Neural progenitor cell (in vitro differentiated cells): ENCODE measurements around the gene BCOR. TPM values are rescaled to one million over a fixed set of nuclear protein-coding genes. Genes with fewer than 3 reads are reported as not detected.

Experiments used
- DNase-seq: peaks from one replicate; pipeline ENCODE4 v3.0.0-alpha.2; 2016; ENCODE audit warnings: low spot score
- H2AFZ ChIP-seq: fragments of 200-600 bp; sonication (generic); replicated peaks from 2 replicates; pipeline ENCODE4 v1.6.1; 2016; ENCODE audit warnings: antibody characterized with exemption
- H3F3A ChIP-seq: fragments of 200-600 bp; sonication (generic); 2 replicates; pipeline ENCODE4 v1.6.1; 2016; ENCODE audit warnings: antibody characterized with exemption, low read depth
- H3K27ac ChIP-seq: fragments of 200-600 bp; sonication (generic); 2 replicates; pipeline ENCODE4 v1.5.1; 2016; ENCODE audit warnings: mild to moderate bottlenecking
- H3K27me3 ChIP-seq: fragments of 200-600 bp; sonication (generic); 2 replicates; pipeline ENCODE4 v1.6.1; 2016; ENCODE audit warnings: mild to moderate bottlenecking, moderate library complexity
- H3K36me3 ChIP-seq: fragments of 200-600 bp; sonication (generic); 2 replicates; pipeline ENCODE4 v1.5.1; 2016
- H3K4me1 ChIP-seq: fragments of 200-600 bp; sonication (generic); 2 replicates; pipeline ENCODE4 v1.6.1; 2016; ENCODE audit warnings: mixed run types
- H3K4me2 ChIP-seq: fragments of 200-600 bp; sonication (generic); 2 replicates; pipeline ENCODE4 v1.6.1; 2016
- H3K4me3 ChIP-seq: fragments of 200-600 bp; sonication (generic); 2 replicates; pipeline ENCODE4 v1.5.1; 2016
- H3K79me2 ChIP-seq: fragments of 200-600 bp; sonication (generic); 2 replicates; pipeline ENCODE4 v1.6.1; 2016; ENCODE audit warnings: low read depth
- H3K9ac ChIP-seq: fragments of 200-600 bp; sonication (generic); 2 replicates; pipeline ENCODE4 v1.6.1; 2016
- H3K9me3 ChIP-seq: fragments of 200-600 bp; sonication (generic); 2 replicates; pipeline ENCODE4 v1.5.1; 2016; ENCODE audit warnings: low read depth
- H4K20me1 ChIP-seq: fragments of 200-600 bp; sonication (generic); 2 replicates; pipeline ENCODE4 v1.6.1; 2016; ENCODE audit warnings: low read depth
- H3K27ac Mint-ChIP-seq: 3 replicates; pipeline ENCODE4 v1.8.0; 2021; ENCODE audit warnings: mixed read lengths
- H3K27me3 Mint-ChIP-seq: 2 replicates; pipeline ENCODE4 v1.8.0; 2022; ENCODE audit warnings: low read depth, mild to moderate bottlenecking, inconsistent platforms, moderate library complexity, mixed read lengths; ENCODE audit not compliant: insufficient read depth
- H3K36me3 Mint-ChIP-seq: 3 replicates; pipeline ENCODE4 v1.8.0; 2021; ENCODE audit warnings: mixed read lengths
- H3K4me1 Mint-ChIP-seq: 3 replicates; pipeline ENCODE4 v1.8.0; 2021; ENCODE audit warnings: mixed read lengths
- H3K4me3 Mint-ChIP-seq: 3 replicates; pipeline ENCODE4 v1.8.0; 2021; ENCODE audit warnings: mild to moderate bottlenecking, moderate library complexity, mixed read lengths
- H3K9me3 Mint-ChIP-seq: 3 replicates; pipeline ENCODE4 v1.8.0; 2020; ENCODE audit warnings: mixed read lengths
- CTCF ChIP-seq: fragments of 200-600 bp; sonication (generic); IDR thresholded peaks from 2 replicates; pipeline ENCODE4 v1.5.1; 2017; ENCODE audit warnings: antibody characterized with exemption, mild to moderate bottlenecking
- EZH2 ChIP-seq: fragments of 200-600 bp; sonication (generic); IDR thresholded peaks from 2 replicates; pipeline ENCODE4 v1.6.1; 2017; ENCODE audit warnings: antibody characterized with exemption, mild to moderate bottlenecking, moderate library complexity
- EZH2phosphoT487 ChIP-seq: fragments of 200-600 bp; sonication (generic); IDR thresholded peaks from 2 replicates; pipeline ENCODE4 v1.6.1; 2017; ENCODE audit warnings: antibody characterized with exemption
- total RNA-seq: library from RNA; depleted of rRNA; stranded (reverse); fragments of >200 nt; gene quantifications from 2 replicates; pipeline ENCODE4 v1.2.3, GENCODE V29; 2015; ENCODE audit warnings: low replicate concordance

BCOR gene
- total RNA-seq, 1 donor from 2014 or later, result 32.4 TPM

DNA sequence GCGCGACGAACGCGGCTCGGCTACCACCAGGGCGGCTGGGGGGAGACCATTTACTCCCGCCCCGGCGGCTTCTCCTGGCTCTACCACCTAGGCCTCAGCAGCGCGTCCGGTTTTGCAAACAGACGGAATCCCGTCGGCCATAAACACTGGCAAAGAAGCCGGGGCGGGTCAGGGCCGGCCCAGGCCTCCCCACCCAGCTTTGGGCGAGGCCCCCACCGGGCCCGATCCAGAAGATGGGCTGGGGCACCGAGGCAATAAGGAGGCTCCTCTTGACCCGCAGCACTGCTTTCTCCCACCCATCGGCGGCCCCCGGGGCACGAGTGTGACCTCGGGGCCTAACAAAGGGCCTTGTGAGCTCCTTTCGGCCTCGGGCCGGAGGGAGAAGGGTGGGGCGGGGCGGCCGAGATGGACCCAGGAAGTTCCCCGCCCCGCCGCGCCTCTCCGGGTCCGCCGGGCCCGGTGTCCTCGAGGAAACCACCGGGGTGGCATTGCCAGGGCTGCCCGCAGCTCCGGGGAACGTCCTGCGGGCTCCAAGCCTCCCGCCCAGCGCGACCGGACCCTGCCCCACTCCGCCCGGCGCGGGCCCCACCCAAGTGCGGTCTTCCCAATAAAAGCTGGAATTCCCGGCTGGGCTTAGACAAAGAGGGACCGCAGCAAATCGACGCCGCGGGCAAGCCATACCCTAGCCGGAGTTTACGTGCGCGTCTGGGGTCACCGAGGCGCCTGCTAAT lies 5.9 kb downstream of the BCOR start:
- Histone ChIP-seq H3K79me2 (peaks cover 100% of the 10 kb centered on the region), H3K27ac (no peak overlapping the region), H3K36me3 (no peaks in the 10 kb centered on the region), H3K27me3 (peaks cover 88% of the 10 kb centered on the region), H3K4me2 (peak overlapping the region; percentile 92), H3K9ac (no peak overlapping the region), H3K4me1 (peaks cover 64% of the 10 kb centered on the region), H3K4me3 (peak overlapping the region; percentile 36), H3F3A (peaks cover 69% of the 10 kb centered on the region), H2AFZ (no peak overlapping the region), H4K20me1 (peaks cover 99% of the 10 kb centered on the region), H3K9me3 (no peaks in the 10 kb centered on the region)
- Mint-ChIP-seq H3K9me3 (peaks cover 14% of the 10 kb centered on the region), H3K27ac (no peak overlapping the region), H3K4me1 (peaks cover 59% of the 10 kb centered on the region), H3K27me3 (peaks cover 11% of the 10 kb centered on the region), H3K36me3 (no peaks in the 10 kb centered on the region), H3K4me3 (peak overlapping the region; percentile 77)
- no peak for TF ChIP-seq CTCF
- no peak for TF ChIP-seq EZH2
- TF ChIP-seq EZH2phosphoT487, result peak; percentile 52
- DNase-seq, result peak; percentile 77

- Mint-ChIP-seq H3K36me3 (no peaks in the 10 kb centered on the region), H3K27me3 (peaks cover 11% of the 10 kb centered on the region), H3K27ac (no peak overlapping the region), H3K9me3 (peaks cover 14% of the 10 kb centered on the region), H3K4me3 (peak overlapping the region; percentile 77), H3K4me1 (peaks cover 66% of the 10 kb centered on the region)
- Histone ChIP-seq H3K27ac (no peak overlapping the region), H2AFZ (no peak overlapping the region), H3K79me2 (peaks cover 100% of the 10 kb centered on the region), H4K20me1 (peaks cover 100% of the 10 kb centered on the region), H3K36me3 (no peaks in the 10 kb centered on the region), H3K4me2 (peak overlapping the region; percentile 92), H3K27me3 (peaks cover 92% of the 10 kb centered on the region), H3F3A (peaks cover 69% of the 10 kb centered on the region), H3K4me1 (peaks cover 72% of the 10 kb centered on the region), H3K4me3 (peak overlapping the region; percentile 48), H3K9me3 (no peaks in the 10 kb centered on the region), H3K9ac (no peak overlapping the region)
- TF ChIP-seq EZH2, result no peak
- no peak for TF ChIP-seq EZH2phosphoT487
- no peak for TF ChIP-seq CTCF
- DNase-seq, result peak; percentile 12
These were observed 6.8 kb downstream of the BCOR start for GRCh38 chrX:40090961-40091360.

DNA sequence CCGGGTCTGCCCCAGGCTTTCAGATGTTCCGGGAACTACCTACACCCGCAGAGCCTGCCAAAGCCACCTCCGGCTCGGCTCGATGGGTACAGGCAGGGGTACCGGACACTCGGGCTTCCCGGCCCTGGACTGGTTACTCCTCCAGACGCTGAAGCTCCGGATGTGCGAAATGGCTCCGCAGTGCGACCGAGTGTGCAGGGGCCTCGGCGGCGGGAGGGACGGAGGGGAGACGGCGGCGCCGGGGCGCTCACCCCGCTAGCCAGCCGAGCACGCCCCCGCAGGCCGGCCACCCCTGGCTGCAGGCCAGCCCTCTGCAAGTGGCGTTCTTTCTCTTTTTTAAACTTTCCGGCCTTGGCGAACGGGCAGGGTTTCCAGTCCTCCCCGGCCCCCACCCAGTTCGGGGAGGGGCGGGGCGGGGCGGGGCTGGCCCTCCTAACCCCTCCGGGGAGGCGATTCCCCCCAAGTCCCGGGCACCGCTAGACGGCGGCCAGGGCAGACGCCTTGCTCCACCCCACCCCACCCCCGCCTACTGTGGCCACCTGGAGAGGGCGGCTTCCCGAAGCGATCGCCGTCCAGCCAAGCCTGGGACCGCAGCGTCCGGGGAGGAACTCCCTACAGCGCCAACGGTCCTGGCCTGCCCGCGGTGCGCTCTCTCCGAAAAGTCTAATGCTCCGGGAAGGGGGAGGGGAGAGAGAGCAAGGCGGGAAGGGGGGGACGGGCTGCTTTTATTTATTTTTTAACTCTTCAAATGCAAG lies 7.5 kb downstream of the BCOR start:
- Mint-ChIP-seq H3K27ac (no peak overlapping the region), H3K36me3 (no peaks in the 10 kb centered on the region), H3K4me1 (peaks cover 66% of the 10 kb centered on the region), H3K4me3 (peak overlapping the region; percentile 77), H3K27me3 (peaks cover 11% of the 10 kb centered on the region), H3K9me3 (peaks cover 12% of the 10 kb centered on the region)
- H3K4me1 ChIP-seq, result peaks cover 78% of the 10 kb centered on the region
- no peak overlapping the region for H2AFZ ChIP-seq
- TF ChIP-seq EZH2 (peak; percentile 38), EZH2phosphoT487 (no peak), CTCF (peak; percentile 5)
- no peak overlapping the region for H3K27ac ChIP-seq
- peak overlapping the region; percentile 92 for H3K4me2 ChIP-seq
- peak overlapping the region; percentile 48 for H3K4me3 ChIP-seq
- H3K36me3 ChIP-seq, result no peaks in the 10 kb centered on the region
- H3K27me3 ChIP-seq, result peaks cover 92% of the 10 kb centered on the region
- no peaks in the 10 kb centered on the region for H3K9me3 ChIP-seq
- H3K9ac ChIP-seq, result no peak overlapping the region
- H3K79me2 ChIP-seq, result peaks cover 100% of the 10 kb centered on the region
- peak; percentile 67 for DNase-seq
- peaks cover 66% of the 10 kb centered on the region for H3F3A ChIP-seq
- peaks cover 100% of the 10 kb centered on the region for H4K20me1 ChIP-seq
